ENCODE measurements around the gene SLC6A3.

Gene SLC6A3

DNA sequence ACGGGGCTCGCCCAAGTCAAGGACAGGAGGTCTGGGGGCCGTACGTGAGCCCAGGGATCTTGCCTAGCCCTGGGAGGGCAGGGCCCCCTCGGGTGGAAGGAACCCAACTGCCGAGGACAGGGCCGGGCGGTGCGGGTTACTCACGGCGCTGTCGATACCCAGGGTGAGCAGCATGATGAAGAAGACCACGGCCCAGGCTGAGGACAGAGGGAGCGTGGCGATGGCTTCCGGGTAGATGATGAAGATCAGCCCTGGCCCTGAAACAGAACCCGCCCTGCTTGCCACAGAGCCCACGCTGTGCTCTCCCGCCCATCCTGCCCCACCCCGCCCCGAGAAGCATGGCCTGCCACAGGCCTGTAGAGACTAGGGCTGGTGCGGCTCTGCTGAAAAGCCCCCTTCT lies 34.1 kb downstream of the SLC6A3 start:
- TF ChIP-seq, protein P1, sequence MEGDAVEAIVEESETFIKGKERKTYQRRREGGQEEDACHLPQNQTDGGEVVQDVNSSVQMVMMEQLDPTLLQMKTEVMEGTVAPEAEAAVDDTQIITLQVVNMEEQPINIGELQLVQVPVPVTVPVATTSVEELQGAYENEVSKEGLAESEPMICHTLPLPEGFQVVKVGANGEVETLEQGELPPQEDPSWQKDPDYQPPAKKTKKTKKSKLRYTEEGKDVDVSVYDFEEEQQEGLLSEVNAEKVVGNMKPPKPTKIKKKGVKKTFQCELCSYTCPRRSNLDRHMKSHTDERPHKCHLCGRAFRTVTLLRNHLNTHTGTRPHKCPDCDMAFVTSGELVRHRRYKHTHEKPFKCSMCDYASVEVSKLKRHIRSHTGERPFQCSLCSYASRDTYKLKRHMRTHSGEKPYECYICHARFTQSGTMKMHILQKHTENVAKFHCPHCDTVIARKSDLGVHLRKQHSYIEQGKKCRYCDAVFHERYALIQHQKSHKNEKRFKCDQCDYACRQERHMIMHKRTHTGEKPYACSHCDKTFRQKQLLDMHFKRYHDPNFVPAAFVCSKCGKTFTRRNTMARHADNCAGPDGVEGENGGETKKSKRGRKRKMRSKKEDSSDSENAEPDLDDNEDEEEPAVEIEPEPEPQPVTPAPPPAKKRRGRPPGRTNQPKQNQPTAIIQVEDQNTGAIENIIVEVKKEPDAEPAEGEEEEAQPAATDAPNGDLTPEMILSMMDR (IDR thresholded peaks at IDR 0.05): no peak
- Histone ChIP-seq H3K27me3 (ENCODE audit: control insufficient read depth, insufficient read depth, low read length) (no peaks in the 10 kb centered on the region), H3K4me2 (ENCODE audit: low read length) (no peak overlapping the region), H3K36me3 (ENCODE audit: control insufficient read depth, insufficient read depth, low read length) (no peaks in the 10 kb centered on the region), H3K9me3 (ENCODE audit: control insufficient read depth, low read length) (no peaks in the 10 kb centered on the region), H3K27ac (no peak overlapping the region), H3K9ac (no peak overlapping the region), H3K4me1 (no peaks in the 10 kb centered on the region), H2AFZ (no peak overlapping the region), H3K4me3 (ENCODE audit: low read depth, low read length) (no peak overlapping the region), H3K79me2 (no peaks in the 10 kb centered on the region)

DNA sequence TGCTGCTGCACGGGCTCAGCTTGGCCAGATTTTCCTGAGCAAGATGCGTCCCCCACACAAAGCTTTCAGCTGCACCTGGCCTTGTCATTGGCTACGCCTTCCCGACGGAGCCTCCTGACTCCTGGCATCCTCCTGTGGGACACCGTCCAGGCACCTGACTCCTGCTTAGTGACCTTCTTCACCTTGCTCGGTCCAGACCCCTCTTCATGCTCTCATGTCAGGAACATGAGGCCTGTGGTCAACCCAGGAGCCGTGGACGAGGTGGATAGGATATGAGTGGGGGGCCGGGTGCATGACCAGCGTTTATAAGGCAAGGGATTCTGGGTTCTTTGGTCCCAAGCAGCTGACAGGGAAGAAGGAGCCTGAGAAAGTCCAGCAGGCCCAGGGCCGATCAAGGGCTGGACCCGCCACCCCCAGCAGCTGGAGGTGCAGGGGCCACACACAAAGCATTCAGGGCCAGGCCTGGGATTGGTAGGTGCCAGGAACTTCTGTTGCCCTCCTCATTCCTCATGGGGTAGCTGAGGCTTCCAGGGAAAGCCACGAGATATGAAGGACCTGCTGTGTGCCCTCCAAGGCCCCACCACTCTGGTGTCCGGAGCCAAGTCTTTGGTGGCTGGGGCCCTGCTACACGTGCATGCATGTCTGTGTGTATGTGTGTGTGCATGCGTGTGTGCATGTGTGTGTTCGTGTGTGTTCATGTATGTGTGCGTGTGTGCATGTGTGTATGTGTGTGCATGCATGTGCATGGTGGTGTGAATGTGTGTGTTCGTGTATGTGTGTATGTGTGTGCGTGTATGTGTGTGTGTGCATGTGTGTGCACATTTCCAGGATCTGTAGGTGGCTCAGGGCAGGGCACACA lies 34.9 kb downstream of the SLC6A3 start:
- Histone ChIP-seq H3K4me3 (ENCODE audit: low read depth, low read length) (no peak overlapping the region), H3K9ac (no peak overlapping the region), H3K79me2 (no peaks in the 10 kb centered on the region), H2AFZ (no peak overlapping the region), H3K4me2 (ENCODE audit: low read length) (no peak overlapping the region), H3K4me1 (no peaks in the 10 kb centered on the region), H3K9me3 (ENCODE audit: control insufficient read depth, low read length) (no peaks in the 10 kb centered on the region), H3K36me3 (ENCODE audit: control insufficient read depth, insufficient read depth, low read length) (no peaks in the 10 kb centered on the region), H3K27ac (no peak overlapping the region), H3K27me3 (ENCODE audit: control insufficient read depth, insufficient read depth, low read length) (no peaks in the 10 kb centered on the region)
- TF ChIP-seq, protein P1 (IDR thresholded peaks at IDR 0.05): no peak

DNA sequence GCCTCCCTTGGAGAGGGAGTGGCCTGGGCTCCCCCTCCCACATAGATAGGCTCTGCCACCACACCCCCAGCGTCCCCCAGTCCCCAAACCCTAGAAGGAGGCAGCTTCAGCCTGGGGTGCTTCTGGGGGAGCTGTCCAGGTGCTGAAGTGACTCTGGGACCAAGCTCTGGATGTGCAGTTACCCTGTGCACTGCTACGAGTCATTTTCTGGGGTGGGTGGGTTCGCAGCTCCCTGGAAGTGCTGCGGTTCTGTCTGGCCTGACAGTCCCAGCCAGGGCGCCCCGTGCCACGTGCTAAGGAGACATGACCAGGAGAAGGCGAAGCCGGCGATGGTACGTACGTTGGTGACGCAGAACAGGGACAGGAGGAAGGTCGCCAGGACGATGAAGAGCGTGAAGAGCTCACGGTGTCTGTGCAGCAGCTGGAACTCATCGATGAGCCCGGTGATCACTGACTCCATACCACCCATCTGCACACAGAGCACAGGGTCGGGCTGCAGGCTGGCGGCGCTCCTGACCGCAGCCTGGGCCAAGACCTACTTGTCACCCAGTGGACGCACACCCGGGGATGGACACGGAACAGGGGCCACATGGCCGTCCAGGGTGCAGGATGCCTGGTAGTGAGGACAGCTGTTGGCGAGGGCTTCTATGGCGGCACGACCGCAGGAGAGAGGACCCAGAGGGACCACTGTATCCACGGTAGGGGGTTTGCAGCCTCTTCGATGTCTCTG lies 35.7 kb downstream of the SLC6A3 start:
- H3K9me3 ChIP-seq (ENCODE audit: control insufficient read depth, low read length): no peaks in the 10 kb centered on the region
- H3K27ac ChIP-seq: no peak overlapping the region
- H3K4me3 ChIP-seq (ENCODE audit: low read depth, low read length): no peak overlapping the region
- no peaks in the 10 kb centered on the region for H3K4me1 ChIP-seq
- H3K36me3 ChIP-seq (ENCODE audit: control insufficient read depth, insufficient read depth, low read length): no peaks in the 10 kb centered on the region
- TF ChIP-seq, protein P1 (IDR thresholded peaks at IDR 0.05): no peak
- H3K79me2 ChIP-seq: no peaks in the 10 kb centered on the region
- no peak overlapping the region for H3K9ac ChIP-seq
- no peak overlapping the region for H2AFZ ChIP-seq
- no peak overlapping the region for H3K4me2 ChIP-seq (ENCODE audit: low read length)
- no peaks in the 10 kb centered on the region for H3K27me3 ChIP-seq (ENCODE audit: control insufficient read depth, insufficient read depth, low read length)

DNA sequence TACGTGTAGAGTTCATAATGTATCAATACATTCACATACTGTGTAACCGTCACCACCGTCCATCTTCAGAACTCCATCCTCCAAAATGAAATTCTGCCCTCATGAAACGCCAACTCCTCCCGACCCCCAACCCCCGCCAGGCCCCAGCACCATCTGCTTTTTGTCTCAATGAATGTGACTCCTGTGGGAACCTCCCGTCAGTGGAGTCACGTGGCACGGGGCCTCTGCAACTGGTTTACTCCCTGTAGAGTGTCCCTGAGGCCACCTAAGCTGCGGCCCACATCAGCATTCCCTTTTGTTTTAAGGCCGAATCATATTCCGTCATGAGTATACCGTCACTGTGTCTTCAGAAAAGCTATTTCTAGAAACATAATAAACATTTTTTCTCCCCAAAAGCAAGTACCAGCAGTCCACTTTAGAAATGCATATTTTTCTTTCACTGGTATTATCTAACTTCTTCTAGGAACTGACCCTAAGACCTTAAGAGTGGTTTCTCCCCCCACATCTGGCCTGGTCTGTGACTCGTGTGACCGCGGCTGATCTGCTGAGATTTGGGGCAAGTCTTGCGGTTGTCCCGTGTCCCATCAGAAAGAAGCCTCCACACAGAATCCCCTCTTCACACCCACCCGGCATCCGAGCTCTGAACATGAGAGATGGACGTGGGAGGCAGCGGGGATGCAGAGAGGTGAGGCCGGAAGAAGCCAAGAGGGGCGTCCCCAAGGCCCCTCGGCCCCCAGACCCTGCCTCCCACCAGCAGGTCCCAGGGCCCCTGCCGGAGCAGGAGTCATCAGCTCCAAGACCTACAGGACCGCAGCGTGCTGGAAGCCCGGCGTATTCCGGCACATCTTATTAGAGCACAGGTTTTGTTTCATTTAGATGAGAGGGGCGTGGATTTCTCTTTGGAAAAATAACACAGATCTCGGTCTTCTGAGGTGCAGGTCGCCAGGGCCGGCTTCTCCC lies 38.3 kb downstream of the SLC6A3 start:
- Histone ChIP-seq H3K27me3 (ENCODE audit: control insufficient read depth, insufficient read depth, low read length) (no peaks in the 10 kb centered on the region), H3K4me3 (ENCODE audit: low read depth, low read length) (no peak overlapping the region), H3K79me2 (no peaks in the 10 kb centered on the region), H3K36me3 (ENCODE audit: control insufficient read depth, insufficient read depth, low read length) (no peaks in the 10 kb centered on the region), H3K27ac (no peak overlapping the region), H3K4me2 (ENCODE audit: low read length) (no peak overlapping the region), H3K9me3 (ENCODE audit: control insufficient read depth, low read length) (no peaks in the 10 kb centered on the region), H3K9ac (no peak overlapping the region), H2AFZ (no peak overlapping the region), H3K4me1 (no peaks in the 10 kb centered on the region)
- TF ChIP-seq, protein P1 (IDR thresholded peaks at IDR 0.05): no peak

Measured in parathyroid adenoma (tissue), 2 donors.